Transverse colon (tissue), 4 donors: ENCODE measurements around the gene MDFI. TPM values are rescaled to one million over a fixed set of nuclear protein-coding genes. Genes with fewer than 3 reads are reported as not detected.

ENCODE experiments used
- DNase-seq: peaks from one replicate; pipeline ENCODE4 v3.0.0-alpha.2; 2019
- H3K27ac ChIP-seq, 4 donors: fragments of 200-600 bp; sonication (generic); 2 replicates each; pipeline ENCODE4 v1.5.1; 2016 to 2018; ENCODE audit warnings: inconsistent platforms in 4 of 4
- H3K27me3 ChIP-seq: fragments of 200-600 bp; sonication (generic); 2 replicates; pipeline ENCODE4 v1.5.1; 2017; ENCODE audit warnings: inconsistent platforms
- H3K36me3 ChIP-seq, 4 donors: fragments of 200-600 bp; sonication (generic); 2 replicates each; pipeline ENCODE4 v1.5.1; 2017 to 2019; ENCODE audit warnings: inconsistent platforms in 4 of 4
- H3K4me1 ChIP-seq, 4 donors: fragments of 200-600 bp; sonication (generic); 2 replicates each; pipeline ENCODE4 v1.5.1; 2017 to 2020; ENCODE audit warnings: inconsistent platforms in 4 of 4
- H3K4me3 ChIP-seq, 4 donors: fragments of 200-600 bp; sonication (generic); 1 replicate in 1 of 4; 2 replicates in 3 of 4; pipeline versions ENCODE4 v1.5.1 to v1.6.1; 2017 to 2019; ENCODE audit warnings: inconsistent platforms in 4 of 4
- H3K9me3 ChIP-seq, 2 donors: fragments of 200-600 bp; sonication (generic); 2 replicates each; pipeline ENCODE4 v1.5.1; 2017 to 2019; ENCODE audit warnings: inconsistent platforms in 2 of 2
- EP300 ChIP-seq: sonication (generic); formaldehyde crosslinking; IDR thresholded peaks from one replicate; pipeline ENCODE4 v1.6.1; 2017; ENCODE audit warnings: antibody characterized with exemption, low read depth
- POLR2A ChIP-seq: fragments of 450-650 bp; IDR thresholded peaks from one replicate; pipeline ENCODE4 v1.6.1; 2016; ENCODE audit warnings: antibody characterized with exemption, mild to moderate bottlenecking, moderate library complexity
- POLR2AphosphoS5 ChIP-seq, 3 donors: sonication (generic); formaldehyde crosslinking; IDR thresholded peaks; one replicate each; pipeline ENCODE4 v1.6.1; 2016; ENCODE audit warnings: antibody characterized with exemption in 3 of 3
- WGBS, 2 donors: methylation state at CpG; one replicate each; pipeline ENCODE4 v1.1.5; 2018; ENCODE audit warnings: low coverage in 1 of 2; 5-methylcytosine and 5-hydroxymethylcytosine counted together
- in situ Hi-C, 4 donors: fragments of 200-750 bp; cut with MboI; loops; one replicate each; pipeline versions ENCODE4 v1.15.0 to v1.15.1; 2017; ENCODE audit warnings: low sequenced_read_pairs in 3 of 4, low pct_ligation_motif_present in 1 of 4, low pct_unique_long_range_greater_than_20kb in 1 of 4
- intact Hi-C: fragments of 100-400 bp; cut with DNase I; formaldehyde crosslinking; loops from one replicate; pipeline ENCODE4 v1.15.1; 2023; ENCODE audit warnings: low total_unique reads
- total RNA-seq, 4 donors: library from RNA; depleted of rRNA; stranded (reverse); fragments of >200 nt; gene quantifications; one replicate each; pipeline ENCODE4 v1.1.0, GENCODE V29; 2016
- TF ChIP-seq, protein P1 (sequence below), 5 experiments: fragments of 200-600 bp in 3 of 5; fragments of 450-650 bp in 2 of 5; sonication (generic) in 3 of 5; IDR thresholded peaks; 1 replicate in 2 of 5; 2 replicates in 3 of 5; pipeline ENCODE4 v1.5.1; 2016 to 2017; ENCODE audit warnings: antibody characterized with exemption in 5 of 5, inconsistent platforms in 3 of 5, mild to moderate bottlenecking in 2 of 5, moderate library complexity in 1 of 5

MDFI gene
- total RNA-seq, 4 donors from 2014 or later = 2.1 to 2.2 TPM; not detected in 2

DNA sequence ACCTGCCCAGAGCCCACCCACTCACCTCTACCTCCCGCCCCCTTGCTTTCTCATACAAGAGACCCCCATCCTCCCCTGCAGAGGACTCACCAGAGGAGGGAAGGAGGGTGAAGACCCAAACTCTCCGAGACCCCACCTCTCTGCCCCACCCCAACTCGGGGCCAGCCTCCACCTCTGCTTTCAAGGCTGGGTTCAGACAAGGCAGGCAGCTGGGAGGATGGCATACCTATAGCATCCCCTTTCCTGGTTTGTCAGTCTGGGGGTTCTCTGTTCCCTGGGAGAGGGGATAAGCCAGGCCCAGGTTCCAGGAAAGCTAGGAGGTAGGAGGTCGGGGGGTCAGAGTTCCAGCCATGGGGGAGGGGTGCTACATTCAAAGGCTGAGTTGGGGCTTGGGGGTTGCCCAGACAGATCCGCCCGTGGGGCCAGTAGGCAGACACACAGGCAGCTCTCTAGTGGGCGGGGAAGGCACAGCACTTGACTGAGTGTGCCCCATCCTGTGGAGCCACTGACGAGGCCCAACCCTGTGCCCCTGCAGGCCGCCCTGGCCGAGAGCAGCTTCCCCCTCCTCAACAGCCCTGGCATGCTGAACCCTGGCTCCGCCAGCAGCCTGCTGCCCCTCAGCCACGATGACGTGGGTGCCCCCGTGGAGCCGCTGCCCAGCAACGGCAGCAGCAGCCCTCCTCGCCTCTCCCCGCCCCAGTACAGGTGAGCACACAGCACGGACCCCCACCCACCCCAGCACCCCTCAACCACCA is 40.8 kb upstream of the MDFI start:
- H3K4me1 ChIP-seq = peaks cover 7 to 10% (median 8%) of the 10 kb centered on the region in 4 donors
- H3K9me3 ChIP-seq = no peaks in the 10 kb centered on the region
- TF ChIP-seq, protein P1, sequence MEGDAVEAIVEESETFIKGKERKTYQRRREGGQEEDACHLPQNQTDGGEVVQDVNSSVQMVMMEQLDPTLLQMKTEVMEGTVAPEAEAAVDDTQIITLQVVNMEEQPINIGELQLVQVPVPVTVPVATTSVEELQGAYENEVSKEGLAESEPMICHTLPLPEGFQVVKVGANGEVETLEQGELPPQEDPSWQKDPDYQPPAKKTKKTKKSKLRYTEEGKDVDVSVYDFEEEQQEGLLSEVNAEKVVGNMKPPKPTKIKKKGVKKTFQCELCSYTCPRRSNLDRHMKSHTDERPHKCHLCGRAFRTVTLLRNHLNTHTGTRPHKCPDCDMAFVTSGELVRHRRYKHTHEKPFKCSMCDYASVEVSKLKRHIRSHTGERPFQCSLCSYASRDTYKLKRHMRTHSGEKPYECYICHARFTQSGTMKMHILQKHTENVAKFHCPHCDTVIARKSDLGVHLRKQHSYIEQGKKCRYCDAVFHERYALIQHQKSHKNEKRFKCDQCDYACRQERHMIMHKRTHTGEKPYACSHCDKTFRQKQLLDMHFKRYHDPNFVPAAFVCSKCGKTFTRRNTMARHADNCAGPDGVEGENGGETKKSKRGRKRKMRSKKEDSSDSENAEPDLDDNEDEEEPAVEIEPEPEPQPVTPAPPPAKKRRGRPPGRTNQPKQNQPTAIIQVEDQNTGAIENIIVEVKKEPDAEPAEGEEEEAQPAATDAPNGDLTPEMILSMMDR (IDR thresholded peaks at IDR 0.05) = no peak
- no peak overlapping the region for H3K27ac ChIP-seq
- DNase-seq = no peak
- 90% methylated on average over 12 of the region's 19 CpGs; no CpG with 5 or more reads in 1 of the 2 donors for WGBS, 2 donors
- H3K36me3 ChIP-seq = peaks cover 0 to 5% (median 0%) of the 10 kb centered on the region in 4 donors
- no peaks in the 10 kb centered on the region for H3K27me3 ChIP-seq
- in situ Hi-C loops (loop anchor here (10.0 to 25.0 kb wide), 6 partner anchors 77 to 233 kb away; no protein-coding TSS in a partner anchor), intact Hi-C loops (no loop called here)
- no peak overlapping the region for H3K4me3 ChIP-seq

DNA sequence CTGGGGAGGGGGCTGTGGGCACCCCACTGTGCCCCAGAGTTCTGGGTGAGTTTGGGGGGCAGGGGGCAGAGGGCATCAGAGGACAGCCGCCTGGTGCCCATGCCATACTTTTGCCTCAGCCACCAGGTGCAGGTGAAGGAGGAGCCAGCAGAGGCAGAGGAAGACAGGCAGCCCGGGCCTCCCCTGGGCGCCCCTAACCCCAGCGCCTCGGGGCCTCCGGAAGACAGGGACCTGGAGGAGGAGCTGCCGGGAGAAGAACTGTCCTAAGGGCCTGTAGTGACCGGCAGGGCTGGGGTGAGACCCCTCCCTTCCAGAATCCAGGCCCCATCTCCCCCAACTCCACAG is 39.6 kb upstream of the MDFI start:
- Histone ChIP-seq H3K4me1 (peaks cover 16 to 20% (median 18%) of the 10 kb centered on the region in 4 donors), H3K27me3 (no peaks in the 10 kb centered on the region), H3K4me3 (no peak overlapping the region), H3K36me3 (peaks cover 0 to 5% (median 0%) of the 10 kb centered on the region in 4 donors), H3K9me3 (no peaks in the 10 kb centered on the region), H3K27ac (no peak overlapping the region)
- intact Hi-C loops (no loop called here), in situ Hi-C loops (loop anchor here (10.0 to 25.0 kb wide), 6 partner anchors 76 to 234 kb away; no protein-coding TSS in a partner anchor)
- TF ChIP-seq POLR2AphosphoS5 (IDR thresholded peaks at IDR 0.05) (no peak), EP300 (no peak), POLR2A (no peak)
- TF ChIP-seq, protein P1 (IDR thresholded peaks at IDR 0.05) = no peak
- DNase-seq = no peak
- 93% methylated on average over 6 of the region's 8 CpGs; no CpG with 5 or more reads in 1 of the 2 donors for WGBS, 2 donors

DNA sequence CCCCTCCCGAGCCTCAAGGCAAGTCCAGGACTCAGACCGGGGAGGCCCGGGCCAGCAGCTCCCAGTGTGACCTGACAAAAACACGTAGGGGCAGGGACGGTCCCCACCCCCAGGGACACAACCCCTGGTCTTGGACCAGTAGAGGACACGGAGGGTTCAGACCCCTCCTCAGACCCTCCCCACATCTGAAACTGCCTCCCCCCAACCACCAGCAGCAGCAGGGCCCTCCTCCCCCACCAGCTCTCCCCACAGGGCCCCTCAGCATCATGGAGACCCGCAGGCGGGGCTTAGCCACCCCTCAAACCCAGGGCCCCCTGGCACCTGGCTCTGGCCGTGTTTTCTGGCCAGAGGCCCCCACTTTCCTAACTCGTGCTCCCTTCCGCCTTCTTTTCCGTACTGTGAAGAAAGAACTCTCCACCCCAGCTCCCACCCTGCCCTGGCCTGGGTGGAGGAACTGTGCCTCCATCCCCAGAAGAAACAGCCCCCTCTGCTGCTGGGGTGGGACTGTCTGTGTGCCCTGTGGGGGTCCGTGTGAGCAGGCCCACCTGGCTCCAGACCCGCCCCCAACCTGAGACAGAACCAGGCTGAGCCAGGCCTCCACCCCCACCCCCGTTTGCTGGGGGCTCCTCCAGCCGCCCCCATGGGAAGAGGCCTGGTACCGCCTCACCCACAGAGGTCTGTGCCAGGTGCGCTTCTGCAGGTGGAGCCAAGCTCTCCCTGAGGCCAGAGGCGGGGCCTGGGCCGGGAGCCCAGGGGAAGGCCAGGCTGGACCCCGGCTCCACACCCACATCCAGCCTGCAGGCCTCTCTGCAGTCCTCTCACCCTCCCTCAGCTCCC is 39.0 kb upstream of the MDFI start:
- Histone ChIP-seq H3K27ac (no peak overlapping the region), H3K27me3 (no peaks in the 10 kb centered on the region), H3K36me3 (peaks cover 0 to 5% (median 0%) of the 10 kb centered on the region in 4 donors), H3K4me3 (no peak overlapping the region), H3K4me1 (peaks cover 16 to 20% (median 18%) of the 10 kb centered on the region in 4 donors), H3K9me3 (no peaks in the 10 kb centered on the region)
- DNase-seq = no peak
- 74% methylated on average over 15 of the region's 21 CpGs; no CpG with 5 or more reads in 1 of the 2 donors for WGBS, 2 donors
- intact Hi-C loops (no loop called here), in situ Hi-C loops (loop anchor here (10.0 to 25.0 kb wide), 6 partner anchors 76 to 234 kb away; no protein-coding TSS in a partner anchor)
- TF ChIP-seq EP300 (no peak), POLR2A (no peak), POLR2AphosphoS5 (IDR thresholded peaks at IDR 0.05) (no peak)
- TF ChIP-seq, protein P1 (IDR thresholded peaks at IDR 0.05) = no peak

DNA sequence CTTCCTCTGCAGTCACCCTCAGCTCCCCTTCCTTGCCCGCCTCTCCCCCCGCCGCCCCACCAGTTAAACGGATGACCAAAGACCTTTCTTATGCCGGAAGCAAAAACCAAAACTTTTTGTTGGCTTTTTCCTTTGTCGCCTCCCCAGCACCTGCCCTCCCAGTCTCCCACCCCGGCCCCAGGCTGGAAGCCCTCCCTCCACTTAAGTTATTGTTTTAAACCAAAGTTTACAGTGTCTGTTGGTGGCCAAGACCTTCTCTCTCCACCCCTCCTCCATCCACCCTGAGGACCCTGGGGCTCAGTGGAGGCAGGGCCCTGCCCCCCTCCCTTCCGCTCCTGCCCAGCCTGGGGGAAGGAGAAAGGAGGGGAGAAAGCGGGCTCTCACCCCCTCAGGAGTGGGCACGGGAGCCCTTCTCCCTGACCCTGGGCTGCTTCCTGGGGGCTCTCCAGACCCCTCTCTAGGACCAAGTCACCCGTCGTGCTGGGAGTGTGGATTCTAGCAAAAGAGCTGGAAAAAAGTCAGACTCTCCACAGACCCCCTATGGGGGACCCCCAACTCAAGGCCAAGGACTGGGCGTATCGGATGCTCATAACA is 38.3 kb upstream of the MDFI start:
- no peak overlapping the region for H3K4me3 ChIP-seq
- peaks cover 16 to 20% (median 18%) of the 10 kb centered on the region in 4 donors for H3K4me1 ChIP-seq
- 66 to 89% methylated on average over 3 to 14 of the region's 14 CpGs for WGBS, 2 donors
- DNase-seq = no peak
- TF ChIP-seq EP300 = no peak
- intact Hi-C loops = loop anchor here (5.0 kb wide), 1 partner anchor 233 kb away; no protein-coding TSS in a partner anchor
- H3K27me3 ChIP-seq = no peaks in the 10 kb centered on the region
- H3K27ac ChIP-seq = no peak overlapping the region
- no peaks in the 10 kb centered on the region for H3K9me3 ChIP-seq
- peaks cover 0 to 5% (median 0%) of the 10 kb centered on the region in 4 donors for H3K36me3 ChIP-seq
- in situ Hi-C loops = loop anchor here (5.0 to 25.0 kb wide), 8 partner anchors 75 to 235 kb away; no protein-coding TSS in a partner anchor
